NCI-H82 (cell line): Measurements from ENCODE around the gene BRD7.

Experiments used
- DNase-seq: peaks from one replicate; lab custom pipeline; 2025; lab: John Stamatoyannopoulos, UW

Gene BRD7

DNA sequence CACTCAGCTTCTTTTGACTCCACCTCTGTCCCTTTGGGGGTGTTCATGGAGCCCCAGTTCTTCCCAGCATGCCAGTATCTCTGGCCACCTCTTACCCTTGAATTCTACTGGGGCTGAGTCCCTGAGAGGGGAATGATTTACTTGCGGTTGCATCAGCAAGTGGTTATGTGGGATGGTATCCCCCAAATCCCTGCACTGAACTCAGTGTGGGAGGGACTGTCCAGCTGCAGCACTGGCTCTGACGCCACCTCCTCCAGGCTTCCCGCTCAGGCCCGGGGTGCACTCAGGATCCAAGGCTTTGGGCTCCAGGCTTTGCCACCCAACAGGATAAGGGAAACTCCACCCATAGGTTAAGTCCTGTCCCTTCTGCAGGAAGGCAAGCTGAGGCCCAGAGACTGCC is 21.1 kb upstream of the BRD7 start:
- DNase-seq: no peak

DNA sequence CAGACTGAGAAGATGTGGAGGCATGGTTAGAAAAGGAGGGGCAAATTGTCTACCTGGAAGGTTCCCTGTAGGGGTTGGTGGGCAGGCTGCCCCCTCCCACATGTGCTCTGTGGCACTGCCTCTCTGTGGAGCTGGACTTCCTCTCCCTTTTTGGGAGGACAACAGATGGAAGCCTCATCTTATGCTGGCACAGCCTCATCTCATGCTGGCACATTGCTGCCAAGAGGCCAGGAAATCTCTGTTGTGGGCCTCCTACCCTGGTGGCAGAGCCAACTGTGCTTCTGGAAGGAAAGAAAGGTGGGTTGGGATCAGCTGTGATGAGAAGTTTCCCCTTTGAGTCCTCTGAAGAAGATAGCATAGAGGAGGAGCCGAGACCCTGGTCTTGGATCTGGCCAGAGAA is 19.7 kb upstream of the BRD7 start:
- no peak for DNase-seq

DNA sequence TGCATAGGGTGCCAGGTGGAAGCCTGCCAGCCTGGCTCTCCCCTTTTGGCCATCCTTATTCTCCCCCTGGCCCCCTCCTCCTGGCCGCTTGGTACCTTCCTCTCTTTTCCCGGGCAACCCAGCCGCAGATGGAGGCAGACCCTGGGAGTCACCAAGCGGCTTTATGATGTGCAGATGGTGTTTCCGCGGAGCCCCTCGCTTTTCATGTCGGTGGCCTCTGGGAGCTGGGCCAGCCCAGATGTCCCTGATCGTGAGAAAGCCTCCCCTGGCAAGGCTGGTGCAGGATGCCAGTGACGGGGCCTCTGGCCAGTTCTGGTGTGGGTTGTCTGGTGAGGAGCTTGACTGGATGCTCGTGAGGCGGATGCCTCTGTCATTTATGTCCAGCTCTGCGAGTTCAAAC is 18.0 kb upstream of the BRD7 start:
- DNase-seq: peak; percentile 52

DNA sequence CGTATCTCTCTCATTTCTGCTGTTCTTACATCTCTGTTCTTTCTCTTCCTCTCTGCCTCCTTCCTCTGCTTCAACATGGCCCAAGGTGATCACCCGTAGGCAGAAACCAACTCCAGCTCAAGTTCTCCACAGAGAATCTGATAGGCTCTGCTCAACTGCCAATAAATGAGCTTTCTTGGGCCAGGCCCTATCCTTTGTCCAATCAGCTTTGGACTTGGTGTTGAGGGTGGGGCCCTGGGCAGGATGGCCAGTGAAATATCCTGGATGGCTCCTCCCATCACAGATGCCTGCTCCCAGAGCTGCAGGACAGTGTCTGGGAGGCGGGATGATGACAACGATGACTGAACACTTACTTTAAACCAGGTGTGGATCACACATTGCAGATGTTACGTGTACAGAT is 17.4 kb upstream of the BRD7 start:
- DNase-seq: peak; percentile 42

DNA sequence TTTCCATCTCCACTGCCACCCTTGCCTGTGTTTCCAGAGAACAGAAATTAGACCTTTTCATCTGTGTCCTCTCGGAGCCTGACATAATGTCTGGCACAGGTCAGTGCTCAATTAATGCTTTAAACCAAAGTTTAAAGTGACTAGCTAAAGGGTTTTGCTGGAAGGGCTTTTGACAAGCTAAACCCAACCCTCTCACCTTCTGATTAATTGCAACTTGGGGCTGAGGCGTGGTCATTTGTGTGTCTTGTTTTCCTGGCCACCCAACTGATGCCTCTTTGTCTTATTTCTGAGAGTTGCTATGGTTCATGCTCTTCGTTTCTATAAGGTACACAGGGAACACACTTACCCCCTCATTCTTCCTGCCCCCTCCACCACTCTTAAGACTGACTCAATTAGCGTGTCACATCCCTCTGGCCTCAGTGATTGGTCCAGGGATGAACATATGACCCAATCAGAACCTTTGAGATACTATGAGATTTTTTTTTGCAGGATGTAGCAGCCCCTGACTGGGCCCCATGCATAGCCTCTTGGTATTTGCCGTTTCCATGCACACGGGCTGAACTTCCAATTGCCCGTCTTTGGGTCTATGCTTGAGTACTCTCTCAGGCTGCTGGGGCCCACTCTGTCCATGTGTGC is 15.8 kb upstream of the BRD7 start:
- no peak for DNase-seq

DNA sequence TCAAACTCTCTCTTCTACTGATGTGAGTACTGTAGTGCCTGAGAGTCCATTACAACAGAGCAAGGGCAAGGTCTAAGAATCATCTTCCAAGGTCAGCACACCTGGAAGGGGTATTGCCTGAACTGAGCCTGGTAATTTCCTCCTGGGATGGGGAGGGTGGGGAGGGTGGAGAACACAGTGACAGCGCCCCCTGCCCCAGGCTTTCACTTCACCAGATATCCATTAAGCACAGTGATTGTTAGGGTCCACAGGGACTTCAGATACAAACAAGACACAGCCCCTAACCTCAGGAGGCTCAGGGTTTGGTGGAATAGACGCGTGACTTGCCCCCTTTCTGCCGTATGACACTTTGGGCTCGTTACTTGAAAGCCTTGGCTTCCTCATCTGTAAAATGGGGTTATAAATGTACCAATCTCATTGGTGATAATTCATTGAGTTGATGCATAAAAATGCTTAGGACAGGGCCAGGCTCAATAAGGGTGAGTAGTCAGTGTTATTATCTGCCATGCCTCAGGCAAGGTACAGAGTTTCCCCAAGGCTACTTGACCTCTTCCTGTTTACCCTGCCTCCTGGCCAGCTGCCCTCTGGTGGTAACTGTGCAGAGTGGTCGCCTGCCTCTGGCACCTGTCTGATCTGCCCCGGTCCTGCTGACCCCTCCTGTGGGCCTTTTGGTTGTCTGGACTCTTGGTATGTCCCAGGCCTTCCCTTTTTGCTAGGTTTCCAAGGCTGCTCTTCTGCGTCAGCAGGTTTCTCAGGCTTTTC is 13.1 kb upstream of the BRD7 start:
- DNase-seq: no peak

DNA sequence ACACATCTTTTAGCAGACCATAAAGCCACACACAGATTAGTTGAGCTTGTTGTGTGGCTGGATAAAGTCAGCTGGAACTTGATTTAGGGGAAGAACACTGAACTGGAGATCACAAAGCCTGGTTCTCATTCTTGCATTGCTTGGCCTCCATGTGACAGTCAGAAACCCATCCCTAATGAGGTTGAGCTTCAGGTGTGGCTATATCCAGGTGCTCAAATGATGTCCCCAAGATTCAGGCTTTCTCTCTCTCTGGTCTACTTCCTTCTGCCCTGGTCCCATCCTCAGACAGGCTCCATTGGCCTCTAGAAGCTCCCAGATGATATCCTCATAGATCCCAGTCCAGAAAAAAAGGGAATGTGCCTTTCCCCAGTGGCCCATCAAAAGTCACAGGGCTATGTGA is 9.6 kb upstream of the BRD7 start:
- no peak for DNase-seq

DNA sequence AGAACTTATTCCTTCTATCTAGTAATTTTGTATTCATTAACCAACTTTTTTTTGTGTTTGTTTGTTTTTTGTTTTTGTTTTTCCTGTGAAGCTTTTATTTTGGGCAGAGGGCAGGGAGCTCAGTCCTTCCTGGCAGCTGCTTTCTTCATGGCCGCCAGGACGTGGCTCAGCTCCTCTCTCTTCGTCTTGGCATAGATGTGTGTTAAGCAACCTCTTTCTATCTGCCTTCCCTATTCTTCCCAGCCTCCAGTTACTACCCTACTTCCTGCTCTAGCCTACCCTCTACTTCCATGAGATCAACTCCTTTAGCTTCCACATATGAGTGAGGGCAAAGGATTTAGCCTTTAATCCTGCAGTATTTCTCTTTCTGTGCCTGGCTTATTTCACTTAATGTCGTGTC is 8.2 kb upstream of the BRD7 start:
- no peak for DNase-seq

DNA sequence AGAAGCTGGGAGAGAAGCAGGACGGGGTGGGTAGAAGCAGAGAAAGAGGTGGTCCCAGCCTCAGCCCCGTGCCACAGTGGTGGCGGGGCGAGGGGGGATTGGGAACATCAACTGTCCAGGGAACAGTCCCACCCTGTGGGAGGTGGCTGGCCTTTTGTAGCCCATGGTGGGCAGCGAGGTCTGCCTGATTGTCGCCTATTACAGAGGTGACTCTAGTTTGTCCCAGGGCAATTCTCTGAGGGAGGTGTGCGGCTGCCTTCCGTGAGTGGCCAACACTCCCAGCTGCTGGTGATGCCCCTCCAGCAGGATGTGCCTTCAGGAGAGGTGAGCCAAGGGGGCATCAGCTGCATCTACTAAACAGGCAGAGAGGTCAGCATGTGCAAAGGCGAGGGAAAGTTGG is 5.0 kb upstream of the BRD7 start:
- DNase-seq: no peak

DNA sequence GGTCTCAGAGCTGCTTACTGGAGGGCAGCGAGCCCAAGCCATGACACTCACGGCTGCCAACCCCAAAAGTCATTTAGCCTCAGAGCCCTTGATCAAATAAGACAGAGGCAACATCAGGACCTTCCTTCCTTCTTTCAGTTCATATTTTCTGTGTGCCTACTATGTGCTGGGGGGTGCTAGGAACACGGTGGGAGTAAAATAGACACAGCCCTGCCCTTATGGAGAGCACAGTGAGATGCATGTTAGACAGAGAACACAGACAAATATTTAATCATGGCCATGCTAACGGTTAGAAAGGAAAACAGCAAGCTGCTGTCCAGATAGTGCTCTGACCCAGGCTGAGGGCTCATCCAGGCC is 4.5 kb upstream of the BRD7 start:
- no peak for DNase-seq

DNA sequence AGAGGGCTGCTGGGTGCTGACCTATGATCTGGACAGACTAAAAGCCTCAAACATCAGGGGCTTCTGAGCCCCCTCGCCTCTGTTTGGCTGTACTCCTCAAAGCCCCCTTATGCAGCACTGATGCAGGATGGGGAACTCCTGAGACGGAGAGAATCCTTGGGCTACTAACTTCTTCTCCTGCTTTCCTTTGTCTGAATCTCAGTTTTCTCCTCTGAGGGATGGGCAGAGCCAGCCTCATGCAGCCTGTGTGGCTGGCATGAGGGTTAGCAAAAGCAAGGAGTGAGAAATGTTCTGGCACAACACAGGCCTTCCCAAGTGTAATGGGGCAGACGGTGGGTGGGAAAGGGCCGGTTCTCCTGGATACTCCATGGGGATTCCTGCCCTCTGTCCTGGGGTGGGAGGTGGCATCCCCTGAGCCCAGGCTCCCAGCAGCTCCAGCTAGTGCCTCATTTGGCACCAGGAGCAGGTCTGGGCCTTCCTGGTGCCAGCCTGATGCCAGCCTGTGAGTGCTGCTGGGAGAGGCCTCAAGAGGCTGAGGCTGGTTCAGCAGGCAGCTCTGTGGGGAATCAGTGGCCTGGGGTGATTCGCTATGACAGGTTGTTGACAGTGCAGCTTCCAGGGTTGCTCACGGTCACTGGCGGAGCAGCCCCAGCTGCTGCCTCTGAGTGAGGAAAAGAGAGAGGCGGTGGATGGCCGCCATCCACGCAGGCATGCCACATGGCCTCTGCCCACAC is 4.0 kb upstream of the BRD7 start:
- DNase-seq: no peak

DNA sequence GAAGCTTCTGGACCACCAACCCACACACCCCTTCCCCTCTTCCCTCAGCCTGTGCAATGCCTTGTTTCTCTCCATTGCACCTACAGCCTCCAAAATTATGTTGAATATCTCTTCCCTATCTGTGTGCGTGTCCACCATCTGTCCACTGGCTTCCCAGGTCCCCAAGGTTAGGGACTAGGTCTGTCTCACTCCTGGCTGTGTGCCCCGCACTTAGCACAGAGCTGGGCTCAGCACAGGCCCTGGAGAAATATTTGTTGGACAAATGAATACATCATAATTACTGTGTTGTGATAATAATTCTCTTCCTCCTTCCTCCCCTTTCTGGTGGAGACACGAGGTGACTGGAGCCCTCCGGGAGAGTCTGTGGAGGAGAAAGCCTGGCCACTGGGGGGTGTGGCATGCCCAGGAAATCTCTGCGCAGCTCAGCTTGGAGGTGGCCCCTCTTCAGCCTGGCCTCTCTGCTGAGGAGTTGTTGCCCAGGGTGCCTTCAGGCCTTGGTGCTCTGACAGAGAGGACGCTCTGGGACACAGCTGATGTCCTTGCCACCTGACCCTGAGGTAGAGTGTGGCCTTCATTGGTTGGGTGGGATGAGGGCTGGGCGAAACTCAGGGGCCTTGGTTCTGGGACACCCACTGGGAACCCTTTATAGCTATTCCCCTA is 3.3 kb upstream of the BRD7 start:
- peak; percentile 48 for DNase-seq

DNA sequence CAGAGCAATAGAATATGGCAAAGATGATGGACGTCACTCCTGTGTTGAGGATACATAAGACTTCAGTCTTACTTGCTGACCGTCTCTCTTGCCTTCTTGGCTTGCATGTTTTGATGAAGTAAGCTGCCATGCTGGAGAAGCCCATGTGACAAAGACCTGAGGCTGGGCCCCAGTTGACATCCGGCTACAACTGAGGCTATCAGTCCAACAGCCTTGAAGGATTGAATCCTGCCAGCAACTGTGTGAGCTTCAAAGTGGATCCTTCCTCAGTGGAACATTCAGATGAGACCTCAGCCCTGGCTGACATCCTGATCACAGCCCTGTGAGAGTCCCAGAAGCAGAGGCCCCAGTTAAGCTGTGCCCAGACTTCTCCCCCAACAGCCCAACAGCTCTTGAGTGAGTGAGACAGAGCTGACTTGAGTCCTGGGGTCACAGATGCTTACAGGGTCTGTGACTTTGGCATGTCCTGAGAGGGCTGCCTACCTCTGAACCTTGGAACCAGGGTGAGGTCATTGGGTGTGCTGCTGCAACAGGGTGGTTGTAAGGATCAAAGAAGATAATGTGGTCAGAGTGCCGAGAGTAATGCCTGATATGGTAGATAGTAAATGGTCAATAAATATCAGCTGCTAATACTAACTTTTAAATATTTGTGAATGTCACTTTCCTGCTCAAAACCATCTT is 2.4 kb upstream of the BRD7 start:
- DNase-seq: no peak

DNA sequence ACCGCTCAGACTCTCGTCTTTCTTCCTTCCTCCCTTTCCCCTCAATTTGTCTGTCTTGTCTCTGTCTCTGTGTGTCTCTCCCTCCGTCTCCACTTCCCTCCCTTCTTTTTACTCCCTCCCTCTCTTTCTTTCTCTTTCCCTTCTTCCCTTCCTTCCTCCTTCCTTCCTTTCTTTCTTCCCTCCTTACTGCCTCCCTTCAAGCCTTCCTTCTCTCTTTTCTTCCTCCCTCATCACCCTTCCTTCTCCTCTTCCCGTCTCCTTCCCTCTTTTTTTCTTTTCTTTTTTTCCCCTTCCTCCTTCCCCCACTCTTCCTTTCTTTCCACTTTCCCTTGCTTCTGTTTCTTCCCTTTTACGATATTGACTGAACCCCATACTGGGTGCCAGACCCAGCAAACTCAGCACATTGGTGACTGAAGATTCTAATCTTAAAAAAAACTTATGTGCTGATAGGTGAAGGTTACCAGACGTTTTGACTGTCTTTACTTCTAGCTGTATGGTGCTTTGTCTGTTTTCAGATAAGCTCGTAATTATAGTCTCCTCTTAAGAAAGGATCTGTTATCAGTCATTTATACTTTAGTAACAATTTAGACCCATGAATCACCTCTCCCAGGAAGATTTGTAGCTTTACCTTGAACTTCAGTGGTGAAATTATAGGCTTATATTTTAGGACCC is 481 bp upstream of the BRD7 start:
- no peak for DNase-seq

DNA sequence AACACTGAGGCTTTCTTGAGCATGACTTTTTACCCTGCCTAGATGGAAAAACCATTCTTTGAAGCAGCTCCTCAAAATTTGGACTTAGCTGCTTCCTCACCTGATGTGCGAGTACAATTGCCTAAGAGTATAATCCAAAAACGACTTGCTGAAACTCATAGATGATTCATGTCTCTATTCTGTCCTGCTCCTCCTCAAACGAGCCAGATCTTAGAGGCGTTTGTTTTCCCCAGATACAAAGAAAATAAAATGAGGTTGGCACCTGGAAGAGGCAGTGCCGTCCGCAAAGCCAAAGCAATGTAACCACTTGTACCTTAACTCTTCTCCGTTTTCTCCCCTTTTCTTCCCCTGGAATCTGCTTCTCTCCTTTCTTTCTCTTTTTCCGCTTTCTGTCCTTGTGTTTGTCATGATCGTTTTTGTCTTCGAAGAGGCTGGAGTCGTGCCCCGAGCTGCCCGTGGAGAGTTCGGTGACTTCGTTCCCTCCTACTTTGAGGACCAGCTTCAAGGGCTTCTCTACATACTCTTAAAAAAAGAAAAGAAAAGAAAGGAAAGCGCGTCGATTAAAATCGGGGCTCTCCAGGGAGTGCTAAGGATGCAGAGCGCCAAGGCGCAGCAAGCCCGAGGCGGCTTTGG is 895 bp downstream of the BRD7 start:
- DNase-seq: no peak

DNA sequence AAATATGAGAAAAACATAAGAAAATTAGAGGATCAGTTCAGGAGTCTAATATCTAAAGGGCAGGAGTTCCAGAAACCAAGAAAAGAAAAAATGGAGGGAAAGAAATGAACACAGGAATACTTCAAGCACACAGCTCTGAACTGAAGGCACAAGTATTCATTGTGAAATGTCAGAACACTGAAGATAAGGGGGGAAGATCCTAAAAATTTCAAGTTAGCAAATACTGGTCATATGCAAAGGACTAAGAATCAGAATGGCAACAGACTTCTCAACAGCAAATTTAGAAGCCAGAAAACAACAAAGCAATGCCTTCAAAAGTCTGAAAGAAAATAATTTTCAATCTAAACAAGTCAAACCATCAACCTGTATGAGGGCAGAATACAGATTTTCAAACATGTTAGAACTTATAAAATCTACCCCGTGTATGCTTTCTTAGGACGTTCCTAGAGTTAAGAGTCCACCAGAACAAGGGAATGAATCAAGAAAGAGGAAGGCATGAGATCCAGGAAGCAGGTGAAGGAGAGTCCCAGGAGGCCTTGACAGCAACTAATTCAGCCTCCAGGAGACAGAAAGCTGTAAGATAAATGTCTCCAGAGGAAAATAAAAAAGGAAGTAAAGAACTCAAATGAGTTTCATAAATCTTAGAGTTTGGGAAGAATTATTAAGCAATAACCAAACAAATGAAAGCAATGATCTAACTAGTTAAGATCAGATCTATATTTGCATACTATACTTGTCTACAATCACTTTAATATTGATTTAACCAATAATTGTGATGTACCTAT is 2.8 kb downstream of the BRD7 start:
- no peak for DNase-seq

DNA sequence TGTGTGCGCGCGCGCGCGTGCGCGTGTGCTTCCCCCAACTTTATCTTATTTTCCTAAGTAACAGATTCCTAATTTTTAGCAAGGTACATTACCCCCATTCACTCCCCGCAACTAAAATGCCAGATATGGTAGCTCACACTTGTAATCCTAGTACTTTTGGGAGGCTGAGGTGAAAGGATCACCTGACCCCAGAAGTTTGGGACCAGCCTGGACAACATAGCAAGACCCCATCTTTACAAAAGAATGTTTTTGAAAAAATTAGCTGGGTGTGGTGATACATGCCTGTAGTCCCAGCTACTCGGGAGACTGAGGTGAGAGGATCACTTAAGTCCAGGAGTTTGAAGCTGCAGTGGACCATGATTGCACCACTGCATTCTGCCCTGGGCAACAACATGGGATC is 5.1 kb downstream of the BRD7 start:
- DNase-seq: no peak

DNA sequence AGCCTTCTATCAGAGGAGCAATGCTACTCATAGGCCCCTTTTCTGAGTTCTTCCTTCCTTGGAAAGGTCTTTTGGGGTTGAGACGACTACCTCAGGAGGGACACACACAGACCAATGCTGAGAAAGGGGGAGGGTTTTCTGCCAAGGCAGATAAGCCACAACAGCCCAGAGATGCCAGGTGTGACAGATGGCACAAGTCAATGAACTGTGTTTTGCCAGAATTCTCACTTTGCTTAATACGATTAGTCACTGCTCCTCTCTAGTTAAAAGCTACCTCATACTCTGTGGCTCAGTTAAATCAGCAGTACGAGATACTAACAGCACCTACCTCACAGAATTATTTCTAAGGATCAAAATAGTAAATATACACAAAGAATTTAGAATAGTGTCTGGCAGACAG is 8.0 kb downstream of the BRD7 start:
- peak; percentile 93 for DNase-seq

DNA sequence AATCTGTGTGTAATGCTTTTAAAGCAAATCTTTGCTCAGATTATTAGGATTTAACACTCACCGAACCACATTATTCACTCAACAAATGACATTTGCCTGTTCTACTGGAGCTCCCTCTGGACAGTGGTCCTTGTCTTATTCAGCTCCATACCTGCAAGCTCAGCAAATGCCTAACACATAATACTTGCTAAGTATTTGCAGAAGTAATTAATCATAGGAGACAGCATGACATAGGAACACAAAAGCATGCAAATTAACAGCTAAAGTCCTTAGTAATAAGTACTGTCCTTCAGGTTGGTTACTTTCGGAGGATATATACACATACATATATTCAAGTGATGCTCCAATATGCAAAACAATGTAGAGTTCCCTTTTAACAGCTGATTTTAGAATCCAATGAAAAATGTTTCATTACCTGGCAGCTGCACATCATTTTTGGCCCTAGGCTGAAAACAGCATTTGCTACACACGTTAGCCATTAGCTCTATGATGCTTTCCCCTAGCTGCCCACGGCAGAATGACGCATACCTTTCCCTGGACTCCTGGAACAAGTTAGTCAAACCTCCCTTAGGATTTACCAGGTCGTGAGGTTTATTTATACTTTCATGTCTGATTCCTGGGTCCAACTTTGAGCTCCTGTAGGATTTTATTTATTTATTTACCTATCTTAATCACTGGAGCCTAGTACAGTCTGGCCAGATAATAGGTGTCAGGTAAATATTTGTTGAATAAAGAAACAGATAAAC is 8.6 kb downstream of the BRD7 start:
- DNase-seq: peak; percentile 24

DNA sequence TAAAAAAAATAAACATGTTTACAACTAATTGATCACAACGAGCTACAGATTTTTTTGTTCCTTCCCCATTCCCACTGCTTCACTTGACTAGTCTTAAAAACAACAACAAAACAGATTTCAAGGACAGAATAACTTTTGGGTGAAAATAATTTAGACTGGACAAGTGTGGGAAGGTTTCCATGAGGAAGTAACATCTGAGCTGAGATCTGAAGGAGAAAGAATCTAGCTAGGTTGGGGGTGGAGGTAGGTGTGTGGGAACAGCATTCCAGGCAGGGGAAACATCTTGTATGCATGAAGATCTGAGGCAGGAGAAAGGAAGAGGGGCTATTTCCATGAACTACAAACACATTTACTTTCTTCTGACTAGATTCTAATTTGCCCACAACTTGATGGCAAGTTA is 9.2 kb downstream of the BRD7 start:
- no peak for DNase-seq
